Sciatic nerve (tissue), 2 donors: ENCODE measurements around the gene ATP8B3. TPM values are rescaled to one million over a fixed set of nuclear protein-coding genes. Genes with fewer than 3 reads are reported as not detected.

Experiments
- ATAC-seq: fragments of 200-7000 bp; cut with Tn5 transposase; one replicate; pipeline ENCODE4 v1.9.1; 2020; ENCODE audit warnings: mild to moderate bottlenecking, moderate library complexity
- DNase-seq: peaks from one replicate; pipeline ENCODE4 v3.0.0-alpha.2; 2020; ENCODE audit warnings: low spot score
- intact Hi-C: fragments of 100-400 bp; cut with DNase I; formaldehyde crosslinking; loops from one replicate; pipeline ENCODE4 v1.14.2; 2022
- microRNA-seq: library from miRNA; unstranded; fragments of <30 nt; microRNA quantifications from one replicate; pipeline ENCODE4 v1.2.0, GENCODE V29; 2020
- total RNA-seq: library from RNA; stranded (reverse); fragmentation: NEBNext Ultra II Directional; extraction: Animal tissue kit (Norgen Biotek cat#: 25700); gene quantifications from one replicate; pipeline ENCODE4 v1.2.1, GENCODE V29; 2021
- donor health status: DM: no; HTN: no; CAD: no.
- donor health status: DM: no; HTN: no; CAD: no.

ATP8B3 gene
- total RNA-seq, 1 donor from 2014 or later: 2.3 TPM

DNA sequence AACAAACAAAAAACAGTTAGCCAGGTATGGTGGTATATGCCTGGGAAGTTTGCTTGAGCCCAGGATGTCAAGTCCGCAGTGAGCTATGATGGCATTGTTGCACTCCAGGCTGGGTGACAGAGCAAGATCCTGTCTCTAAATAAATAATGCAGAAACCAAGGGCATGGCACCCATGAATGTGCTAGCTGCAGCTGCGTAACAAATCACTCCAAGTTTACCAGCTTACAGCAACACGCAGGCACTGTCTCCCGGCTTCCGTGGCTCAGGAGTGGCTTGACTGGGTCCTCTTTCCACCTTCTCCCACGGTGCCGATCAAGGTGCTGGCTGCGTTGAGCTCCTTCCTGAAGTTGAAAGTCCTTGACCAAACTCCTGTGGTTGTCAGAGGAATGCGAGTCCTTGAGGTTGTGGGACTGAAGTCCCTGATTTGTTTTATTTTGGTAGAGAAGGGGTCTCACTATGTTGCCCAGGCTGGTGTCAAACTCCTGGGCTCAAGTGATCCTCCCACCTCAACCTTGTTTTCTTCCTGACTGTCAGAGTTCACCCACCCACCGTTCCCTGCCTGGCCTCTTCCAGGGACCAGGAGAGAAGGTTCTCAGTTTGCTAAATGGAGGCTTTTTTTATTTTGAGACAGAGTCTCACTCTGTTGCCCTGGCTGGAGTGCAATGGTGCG, 72.0 kb downstream of the ATP8B3 start:
- intact Hi-C loops: no loop called here

DNA sequence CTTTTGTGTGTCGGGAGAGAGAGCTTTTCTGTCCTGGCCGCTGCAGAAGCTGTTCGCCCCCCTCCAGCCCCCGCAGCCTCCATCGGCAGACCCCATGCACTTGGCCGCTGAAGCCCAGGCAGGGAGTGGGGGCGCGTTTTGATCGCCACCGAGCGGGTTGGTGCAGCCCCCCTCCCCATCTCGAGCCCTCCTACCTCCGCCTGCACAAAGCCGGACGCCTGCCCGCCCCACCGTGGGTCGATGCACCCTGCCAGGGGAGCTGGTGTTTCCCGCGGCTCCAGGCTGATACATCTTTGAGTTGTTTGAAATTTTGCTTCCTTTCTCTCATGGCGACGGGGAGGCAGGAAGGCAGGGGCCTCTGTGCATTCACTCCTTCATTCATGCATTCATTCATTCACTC, 75.1 kb downstream of the ATP8B3 start:
- intact Hi-C loops: no loop called here
- DNase-seq (no peak), ATAC-seq (no peak)

More for the DNA sequence above, 72.0 kb downstream of the ATP8B3 start:
- ATAC-seq: no peak
- DNase-seq: no peak

DNA sequence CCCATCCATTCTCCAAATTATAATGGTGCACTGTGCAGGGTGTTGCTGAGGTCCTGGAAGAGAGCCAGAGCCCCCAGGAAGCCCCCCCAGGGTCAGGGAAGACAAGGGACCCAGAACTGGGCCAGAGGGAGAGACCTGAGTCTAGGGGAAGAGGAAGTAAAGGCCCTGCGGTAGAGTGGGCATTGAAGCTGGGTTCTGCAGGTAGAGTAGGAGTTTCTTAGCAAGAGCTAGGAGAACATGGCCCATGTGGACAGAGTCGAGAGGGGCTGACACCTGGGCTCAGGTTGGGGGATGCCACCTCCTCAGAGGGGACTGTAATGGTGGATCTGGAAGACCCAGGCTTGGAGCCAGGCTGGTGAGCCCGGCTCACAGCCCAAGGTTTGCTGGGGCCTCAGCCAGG, 75.8 kb downstream of the ATP8B3 start:
- ATAC-seq (no peak), DNase-seq (no peak)
- intact Hi-C loops: no loop called here

DNA sequence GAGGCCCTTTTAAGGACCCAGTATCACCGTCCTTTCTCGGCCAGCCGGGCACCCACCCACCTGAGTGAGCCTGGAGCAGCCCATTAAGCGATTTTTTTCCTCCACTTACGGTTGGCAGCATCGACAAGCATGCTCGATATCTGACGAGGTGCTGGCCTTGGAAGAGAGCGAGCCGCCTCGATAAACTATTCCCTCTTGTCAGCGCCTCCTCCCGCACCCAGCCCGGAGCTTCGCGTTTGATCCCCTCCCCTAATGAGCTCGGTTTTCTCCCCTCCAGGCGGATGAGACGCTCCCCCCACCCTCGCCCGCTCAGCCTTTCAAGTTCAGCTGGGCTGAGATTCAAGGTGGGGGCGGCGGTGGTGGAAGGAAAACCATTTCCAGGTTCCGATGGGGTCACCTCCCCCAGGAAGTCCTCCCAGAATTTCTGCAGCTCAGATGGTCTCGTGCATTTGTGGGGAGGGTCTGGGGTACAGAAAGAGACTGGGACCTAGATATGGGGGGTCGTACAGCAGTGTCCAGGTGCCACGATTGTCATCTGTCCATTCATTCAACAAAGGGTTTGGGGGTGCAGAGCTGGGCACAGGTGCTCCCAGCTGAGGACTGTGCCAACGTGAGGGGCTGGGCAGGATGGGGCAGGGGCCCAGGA, 77.6 kb downstream of the ATP8B3 start:
- DNase-seq (no peak), ATAC-seq (no peak)
- intact Hi-C loops: no loop called here

Small RNAs within 50 kb of the gene (microRNA-seq; reads per million reads assigned to microRNA genes)
- gene MIR1909: not detected

Other genes with a start within 250 kb of the ATP8B3 start
- gene MEX3D, start 244.0 kb downstream of the ATP8B3 start, total RNA-seq: 27.1 TPM
- gene MBD3, start 219.4 kb downstream of the ATP8B3 start, total RNA-seq: 48.1 TPM
- gene UQCR11, start 206.8 kb downstream of the ATP8B3 start, total RNA-seq: 136 TPM
- 48.7 TPM for gene TCF3, start 159.7 kb downstream of the ATP8B3 start, total RNA-seq
- gene ONECUT3, start 58.8 kb downstream of the ATP8B3 start, total RNA-seq: not detected
- 34.2 TPM for gene REXO1, start 36.2 kb upstream of the ATP8B3 start, total RNA-seq
- 20.2 TPM for gene KLF16, start 51.3 kb upstream of the ATP8B3 start, total RNA-seq
- gene ABHD17A, start 73.2 kb upstream of the ATP8B3 start, total RNA-seq: 78.9 TPM
- 4.3 TPM for gene ADAT3, start 93.1 kb upstream of the ATP8B3 start, total RNA-seq
- 53.5 TPM for gene SCAMP4, start 93.1 kb upstream of the ATP8B3 start, total RNA-seq
- 51.6 TPM for gene CSNK1G2, start 128.9 kb upstream of the ATP8B3 start, total RNA-seq
- gene BTBD2, start 203.4 kb upstream of the ATP8B3 start, total RNA-seq: 65.7 TPM
- 140 TPM for gene MKNK2, start 239.0 kb upstream of the ATP8B3 start, total RNA-seq